Regular cardiac myocyte (primary cell): ENCODE measurements around the gene ABHD5. TPM values are rescaled to one million over a fixed set of nuclear protein-coding genes. Genes with fewer than 3 reads are reported as not detected.

ENCODE experiments used
- total RNA-seq: library from RNA; depleted of rRNA; stranded (reverse); fragments of >200 nt; gene quantifications from 2 replicates; pipeline ENCODE4 v1.2.3, GENCODE V29; 2014

The ABHD5 gene
- total RNA-seq, result 48.5 and 48.9 TPM in 2 replicates

DNA sequence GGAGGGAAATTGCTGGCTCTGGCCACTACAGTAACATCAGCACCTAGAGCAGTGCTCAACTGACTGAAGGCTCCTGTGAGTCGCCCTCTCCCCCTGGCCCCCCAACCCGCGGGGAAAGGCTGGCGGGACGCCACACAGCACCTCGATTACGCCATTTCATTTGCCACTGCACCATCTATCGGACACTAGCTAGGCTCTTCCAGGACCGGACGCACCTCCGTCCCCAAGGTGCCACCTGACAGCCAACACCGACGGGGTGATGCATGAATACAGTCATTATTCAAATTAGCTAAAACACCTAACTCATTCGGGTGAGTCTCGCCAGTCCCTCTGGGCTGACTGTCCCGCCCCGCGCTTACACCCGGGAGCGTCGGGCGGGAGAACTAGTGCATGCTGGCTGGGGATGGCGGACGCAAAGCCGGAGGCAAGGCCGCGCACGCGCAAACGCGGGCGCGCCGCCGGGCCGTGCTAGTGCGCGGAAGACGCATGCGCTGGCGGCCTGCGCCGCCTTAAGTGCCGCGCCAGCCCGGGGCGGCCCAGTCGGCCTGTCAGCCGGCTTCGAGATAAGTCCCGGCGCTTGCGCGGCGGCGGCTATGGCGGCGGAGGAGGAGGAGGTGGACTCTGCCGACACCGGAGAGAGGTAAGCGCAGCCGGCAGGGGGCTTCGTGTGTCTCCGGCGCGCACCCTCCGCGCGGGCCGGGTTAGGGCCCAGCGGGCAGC is at the start of gene ABHD5:
Gene ABHD5, plus strand, starts transcription at position 539 of the 720 bp plus-strand sequence. Its CDS starts 55 bp downstream, at position 594.

Other genes starting within 250 kb of the ABHD5 start
- gene ANO10, start 68.9 kb upstream of the ABHD5 start, total RNA-seq, result 43.3 and 66.2 TPM in 2 replicates